HG03103 (cell line): ENCODE data around the gene ANO7.
"Not testable (repeated sequence)": the region's sequence is repeated elsewhere in the genome, so short reads cannot be mapped to it uniquely, and the experiment has no call there.

Experiments used
- ATAC-seq: cut with Tn5 transposase; IDR thresholded peaks from one replicate; pipeline ENCODE4 v1.9.1; 2021; ENCODE audit warnings: low read depth; ENCODE audit not compliant: unreplicated experiment

The ANO7 gene

DNA sequence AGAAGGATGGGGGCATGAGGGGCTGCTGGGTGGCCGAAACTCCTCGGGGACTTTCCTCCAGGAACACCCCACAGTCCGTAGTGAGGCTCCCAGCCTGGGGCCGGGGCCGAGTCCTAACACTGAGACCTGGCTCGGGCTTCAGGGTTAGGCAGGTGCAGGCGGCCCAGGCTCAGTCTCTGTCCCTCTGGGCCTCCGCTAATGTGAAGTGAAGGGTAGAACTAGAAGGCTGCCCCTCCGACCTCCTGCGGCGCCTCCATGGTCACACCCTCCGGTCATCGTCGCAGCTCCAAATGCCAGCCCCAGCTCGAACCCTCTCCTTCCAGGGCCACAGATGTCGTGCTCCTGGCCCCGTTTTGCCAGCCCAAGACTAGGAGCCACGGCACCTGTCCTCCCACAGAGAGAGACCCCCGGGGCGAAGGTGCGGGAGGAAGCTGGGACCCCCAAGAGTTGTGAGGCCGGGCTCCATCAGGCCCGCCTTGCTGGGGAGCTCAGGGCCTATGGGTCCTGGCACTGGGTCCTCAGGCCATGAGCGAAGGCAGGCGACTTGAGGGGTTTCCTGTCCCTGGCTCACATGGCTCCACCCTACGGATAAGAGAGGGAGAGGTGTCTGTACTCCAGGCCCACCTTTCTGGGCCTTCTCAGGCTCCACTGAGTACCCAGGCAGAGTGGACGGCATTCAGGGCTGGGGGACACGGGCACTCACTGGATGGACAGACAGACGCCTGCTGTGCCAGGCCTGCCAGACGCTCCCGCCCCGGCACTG lies 797 bp downstream of the ANO7 start:
- ATAC-seq: no peak

DNA sequence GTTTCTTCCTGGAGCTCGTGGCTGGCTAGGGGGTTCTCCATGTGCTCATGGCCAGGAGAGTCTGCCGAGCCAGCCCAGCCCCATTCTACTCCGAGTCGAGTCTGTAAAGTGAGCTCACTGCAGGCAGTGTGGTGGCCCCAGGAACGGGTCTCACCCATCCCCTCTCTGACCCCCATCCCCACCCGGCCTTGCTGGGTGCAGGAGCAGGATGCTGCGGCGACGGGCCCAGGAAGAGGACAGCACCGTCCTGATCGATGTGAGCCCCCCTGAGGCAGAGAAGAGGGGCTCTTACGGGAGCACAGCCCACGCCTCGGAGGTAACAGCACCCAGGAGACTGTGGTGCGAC lies 1.4 kb downstream of the ANO7 start:
- ATAC-seq: no peak

DNA sequence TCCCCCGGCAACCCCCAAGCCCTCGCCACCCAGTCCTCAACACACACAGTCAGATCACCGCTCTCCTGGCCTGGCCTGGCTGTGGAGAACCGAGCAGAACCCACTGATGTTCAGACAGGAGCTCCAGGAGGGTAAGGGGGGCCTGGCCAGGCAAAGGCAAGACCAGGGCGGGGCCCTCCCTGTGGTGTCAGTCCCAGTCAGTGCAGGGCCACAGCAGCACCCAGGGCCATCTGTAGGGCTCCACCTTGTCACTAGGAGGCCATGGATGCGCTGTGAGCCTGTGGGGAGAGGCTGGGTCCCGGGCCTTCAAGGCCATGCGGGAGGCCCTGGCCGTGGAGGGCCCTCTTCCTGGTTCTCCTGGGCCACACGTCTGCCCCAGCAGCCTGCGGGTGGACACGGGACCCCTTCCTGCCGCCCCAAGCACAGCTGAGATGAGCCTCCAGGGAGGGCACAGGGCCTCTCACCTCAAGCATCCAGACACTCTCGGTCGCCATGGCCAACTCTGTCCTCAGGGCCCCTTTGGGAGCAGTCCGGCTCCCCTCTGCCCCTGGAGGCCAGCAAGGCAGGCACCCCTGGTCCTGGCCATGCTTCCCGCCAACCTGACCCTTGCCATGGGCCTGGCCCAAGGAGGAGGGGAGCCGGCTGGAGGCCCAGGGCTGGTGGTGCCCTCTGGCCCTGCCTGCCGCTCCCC lies 2.0 kb downstream of the ANO7 start:
- ATAC-seq: no peak

DNA sequence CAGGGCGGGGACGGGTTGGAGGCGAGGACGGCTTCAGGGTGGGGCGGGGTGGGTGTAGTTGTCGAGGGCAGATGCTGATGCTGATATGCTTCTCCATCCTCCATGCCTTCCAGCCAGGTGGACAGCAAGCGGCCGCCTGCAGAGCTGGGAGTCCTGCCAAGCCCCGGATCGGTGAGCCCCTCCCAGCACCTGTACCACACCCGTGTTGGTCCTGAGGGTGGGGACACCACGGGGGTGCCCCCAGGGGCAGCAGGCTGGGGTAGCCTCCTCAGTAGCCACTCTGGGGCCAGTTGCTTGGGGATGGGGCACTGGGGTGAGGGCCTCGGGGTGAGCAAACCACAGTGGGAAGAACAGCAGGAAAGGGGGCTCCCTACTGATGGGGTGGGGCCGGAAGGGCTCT lies 2.6 kb downstream of the ANO7 start:
- ATAC-seq: no peak

DNA sequence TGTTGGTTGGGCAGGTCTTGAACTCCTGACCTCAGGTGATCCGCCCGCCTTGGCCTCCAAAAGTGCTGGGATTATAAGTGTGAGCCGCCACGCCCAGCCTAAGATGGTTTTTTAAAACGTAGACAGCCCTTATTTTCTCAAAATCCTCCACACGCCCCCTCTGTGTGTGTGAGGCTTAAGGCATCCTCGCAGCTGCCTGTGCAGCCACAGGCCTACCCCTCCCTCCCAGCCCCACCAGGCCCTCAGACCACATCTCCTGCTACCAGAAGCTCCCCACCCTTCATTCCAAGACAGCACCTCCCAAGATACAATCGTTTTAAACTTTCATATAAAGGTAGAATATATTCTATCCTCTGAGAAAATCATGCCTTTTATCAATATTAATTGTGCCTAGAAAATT lies 4.8 kb downstream of the ANO7 start:
- ATAC-seq: no peak

DNA sequence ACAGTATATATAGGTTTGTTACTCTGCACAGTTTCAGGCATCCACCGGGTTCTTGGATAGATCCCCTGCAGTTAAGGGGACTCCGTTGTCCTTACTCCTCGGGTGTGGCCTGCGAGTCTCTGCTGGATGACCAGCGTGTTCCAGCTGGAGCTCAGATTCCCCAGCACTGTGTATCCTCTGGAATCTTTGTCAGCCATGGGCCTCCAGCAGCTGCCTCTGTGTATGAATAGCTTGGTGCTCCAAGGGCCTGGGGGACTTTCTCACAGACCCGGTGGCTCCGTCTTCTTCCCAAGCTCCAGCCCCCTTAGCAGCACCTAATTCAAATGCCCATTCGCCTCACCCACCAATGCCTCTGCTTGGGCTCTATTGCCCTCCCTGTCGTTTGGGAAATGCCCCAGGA lies 6.3 kb downstream of the ANO7 start:
- ATAC-seq: no peak

DNA sequence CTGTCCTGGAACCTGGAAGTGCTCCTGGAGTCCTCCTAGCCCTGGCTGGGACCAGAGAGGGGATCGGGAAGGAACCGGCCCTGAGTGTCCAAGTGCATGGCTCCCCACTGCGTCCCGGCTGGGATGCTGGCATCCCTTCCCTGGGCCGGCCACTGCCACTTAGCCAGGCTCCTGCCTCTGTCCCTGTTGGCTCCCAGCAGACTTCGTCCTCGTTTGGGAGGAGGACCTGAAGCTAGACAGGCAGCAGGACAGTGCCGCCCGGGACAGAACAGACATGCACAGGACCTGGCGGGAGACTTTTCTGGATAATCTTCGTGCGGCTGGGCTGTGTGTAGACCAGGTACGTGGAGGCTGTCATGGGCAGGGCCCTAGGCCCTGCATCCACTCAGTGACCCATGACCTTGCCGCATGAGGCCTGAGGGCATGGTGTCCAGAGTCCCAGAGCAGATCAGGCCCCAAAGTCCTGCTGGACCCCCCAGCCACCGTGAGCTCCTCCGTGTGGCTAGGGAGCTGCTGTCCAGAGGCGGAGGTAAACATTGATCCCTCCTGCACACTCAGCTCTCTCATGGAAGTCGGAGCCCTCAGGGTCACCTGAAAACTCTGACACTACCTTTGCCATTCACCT lies 7.1 kb downstream of the ANO7 start:
- ATAC-seq: no peak

DNA sequence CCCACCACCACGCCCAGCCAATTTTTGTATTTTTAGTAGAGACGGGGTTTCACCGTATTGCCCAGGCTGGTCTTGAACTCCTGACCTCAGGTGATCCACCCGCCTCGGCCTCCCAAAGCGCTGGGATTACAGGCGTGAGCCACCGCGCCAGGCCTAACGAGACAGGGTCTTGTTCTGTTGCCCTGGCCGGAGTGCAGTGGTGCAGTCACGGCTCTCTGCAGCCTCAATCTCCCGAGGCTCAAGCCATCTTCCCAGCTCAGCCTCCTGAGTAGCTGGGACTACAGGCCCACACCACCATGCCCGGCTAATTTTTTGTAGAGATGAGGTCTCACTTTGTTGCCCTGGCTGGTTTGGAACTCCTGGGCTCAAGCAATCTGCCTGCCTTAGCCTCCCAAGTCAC lies 8.8 kb downstream of the ANO7 start:
- ATAC-seq: not testable (repeated sequence)

DNA sequence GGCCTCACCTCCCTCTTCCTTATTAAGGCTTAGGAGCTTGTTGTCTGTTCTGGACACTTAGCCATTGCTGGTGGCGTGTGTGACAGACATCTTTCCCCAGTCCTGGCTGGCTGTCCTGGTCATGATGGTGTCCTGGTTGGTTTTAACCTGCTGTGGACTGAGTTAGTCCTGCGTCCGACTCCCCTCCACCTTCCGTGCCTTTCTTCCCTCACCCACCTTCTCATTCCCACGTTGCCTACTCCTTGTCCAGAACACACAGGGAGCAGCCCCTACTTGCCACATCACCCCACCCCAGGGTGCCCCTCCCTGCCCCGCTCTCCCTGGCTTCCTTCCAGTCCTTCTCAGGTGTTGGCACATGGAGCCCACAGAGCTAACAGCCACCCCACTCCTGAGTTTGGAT lies 9.5 kb downstream of the ANO7 start:
- no peak for ATAC-seq

DNA sequence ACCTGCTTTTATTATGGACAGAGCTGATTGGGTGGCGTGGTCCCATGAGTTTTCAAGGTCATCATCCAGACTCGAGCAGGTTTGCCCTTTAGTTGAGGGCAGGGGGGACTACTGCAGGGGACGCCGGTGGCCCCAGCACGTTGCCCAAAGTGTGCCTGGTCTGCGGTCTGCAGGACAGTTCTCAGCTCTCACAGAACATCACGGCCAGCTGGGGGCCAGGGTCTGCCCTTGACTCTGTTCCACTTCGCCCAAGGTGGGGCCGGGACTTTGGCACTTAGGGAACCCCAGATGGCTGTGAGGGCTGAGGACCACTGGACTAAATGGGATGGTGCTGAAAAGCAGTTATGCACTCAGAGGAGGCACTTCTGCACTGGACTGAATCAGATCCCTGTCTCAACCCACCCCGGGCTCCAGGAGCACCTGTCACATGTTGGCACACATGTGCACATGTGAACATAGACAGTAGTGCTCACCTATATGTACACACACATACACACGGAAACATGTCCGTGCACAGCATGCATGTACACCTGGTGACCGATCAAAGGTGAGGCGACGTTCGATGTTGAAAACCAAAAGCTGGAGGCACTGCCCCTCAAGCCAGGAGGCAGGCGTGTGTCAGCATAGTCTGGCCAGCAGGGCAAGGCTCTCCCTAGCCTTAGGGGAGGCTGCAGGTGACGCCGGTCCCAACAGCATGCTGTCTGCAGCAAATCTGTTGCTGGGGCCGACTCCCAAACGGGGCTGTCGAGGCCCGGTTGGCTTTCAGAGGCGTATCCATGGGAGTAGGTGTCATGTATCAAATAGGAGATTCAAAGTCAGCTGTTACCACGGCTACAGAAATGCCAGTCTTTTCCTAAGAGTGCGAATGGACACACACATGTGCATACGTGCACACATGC lies 10.2 kb downstream of the ANO7 start:
- ATAC-seq: no peak

DNA sequence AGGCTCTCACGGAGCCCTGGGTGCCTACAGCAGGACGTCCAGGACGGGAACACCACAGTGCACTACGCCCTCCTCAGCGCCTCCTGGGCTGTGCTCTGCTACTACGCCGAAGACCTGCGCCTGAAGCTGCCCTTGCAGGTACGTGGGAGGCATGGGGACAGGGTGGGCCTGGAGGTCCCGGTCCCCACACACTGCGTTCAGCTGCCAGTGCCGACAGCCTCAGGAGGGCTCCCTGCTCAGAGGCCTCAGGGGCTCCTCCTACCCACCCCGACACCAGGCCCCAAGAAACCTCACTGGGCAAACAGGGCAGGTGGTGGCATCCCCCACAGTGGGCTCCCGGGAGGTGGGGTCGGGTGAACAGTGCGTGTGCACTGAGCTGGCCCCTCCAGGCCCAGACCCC lies 10.8 kb downstream of the ANO7 start:
- no peak for ATAC-seq

DNA sequence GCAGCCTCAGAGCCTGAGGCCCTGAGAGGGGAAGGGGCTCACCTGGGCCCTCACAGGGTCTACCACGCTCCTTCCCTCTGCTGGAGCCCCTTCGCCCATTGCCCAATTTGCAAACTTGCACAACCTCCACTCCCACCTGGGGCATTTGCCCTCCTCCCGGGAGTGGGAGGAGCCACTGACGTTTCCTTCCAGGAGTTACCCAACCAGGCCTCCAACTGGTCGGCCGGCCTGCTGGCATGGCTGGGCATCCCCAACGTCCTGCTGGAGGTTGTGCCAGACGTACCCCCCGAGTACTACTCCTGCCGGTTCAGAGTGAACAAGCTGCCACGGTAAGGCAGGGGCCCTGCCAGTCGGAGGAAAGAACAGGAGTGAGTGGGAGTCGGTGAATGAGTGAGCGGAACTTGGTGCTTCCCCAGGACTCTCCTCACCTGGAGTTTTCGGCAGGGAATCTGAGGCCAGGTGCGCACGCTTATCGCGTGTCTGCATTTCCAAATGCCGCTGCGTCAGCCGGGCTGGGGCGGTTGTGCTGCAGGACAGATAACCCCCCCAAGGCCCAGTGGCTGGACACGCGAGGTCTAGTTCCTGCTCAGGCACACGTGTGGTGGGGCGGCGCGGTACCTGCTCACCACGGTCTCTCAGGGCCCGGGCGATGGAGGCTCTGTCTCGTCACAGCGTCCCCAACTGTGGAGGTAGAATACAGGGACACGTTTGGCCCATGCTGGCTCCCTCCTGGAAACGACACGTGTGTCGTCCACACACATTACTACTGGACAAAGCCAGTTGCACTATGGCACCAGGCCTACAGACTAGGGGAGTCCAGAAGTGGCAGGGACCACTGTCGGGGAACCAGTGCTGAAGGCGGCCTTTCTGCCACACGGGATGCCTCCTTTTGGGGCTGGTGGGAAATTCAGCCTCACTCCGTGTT lies 11.7 kb downstream of the ANO7 start:
- no peak for ATAC-seq

DNA sequence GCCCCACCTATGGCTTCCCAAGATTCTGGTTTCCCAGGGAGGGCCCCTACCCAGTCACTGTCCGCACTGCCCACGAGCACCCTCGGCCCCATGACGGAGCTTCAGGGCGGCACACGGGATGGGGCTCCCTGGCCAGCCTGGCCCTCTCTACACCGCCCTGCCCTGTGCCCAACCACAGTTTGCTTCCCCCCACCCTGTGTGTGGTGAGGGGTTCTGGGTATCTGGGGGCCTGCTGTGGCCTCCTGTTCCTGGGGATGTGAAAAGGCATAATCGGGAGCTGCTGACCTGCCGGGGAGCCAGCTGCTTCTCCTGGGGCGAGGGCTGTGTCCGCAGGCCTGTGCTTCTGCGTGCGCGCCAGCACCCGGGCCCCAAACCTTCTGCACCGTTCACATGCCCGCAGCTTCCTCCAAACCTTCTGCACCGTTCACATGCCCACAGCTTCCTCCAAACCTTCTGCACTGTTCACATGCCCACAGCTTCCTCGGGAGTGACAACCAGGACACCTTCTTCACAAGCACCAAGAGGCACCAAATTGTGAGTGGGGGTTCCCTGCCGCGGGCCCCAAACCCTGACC lies 12.4 kb downstream of the ANO7 start:
- ATAC-seq: no peak

DNA sequence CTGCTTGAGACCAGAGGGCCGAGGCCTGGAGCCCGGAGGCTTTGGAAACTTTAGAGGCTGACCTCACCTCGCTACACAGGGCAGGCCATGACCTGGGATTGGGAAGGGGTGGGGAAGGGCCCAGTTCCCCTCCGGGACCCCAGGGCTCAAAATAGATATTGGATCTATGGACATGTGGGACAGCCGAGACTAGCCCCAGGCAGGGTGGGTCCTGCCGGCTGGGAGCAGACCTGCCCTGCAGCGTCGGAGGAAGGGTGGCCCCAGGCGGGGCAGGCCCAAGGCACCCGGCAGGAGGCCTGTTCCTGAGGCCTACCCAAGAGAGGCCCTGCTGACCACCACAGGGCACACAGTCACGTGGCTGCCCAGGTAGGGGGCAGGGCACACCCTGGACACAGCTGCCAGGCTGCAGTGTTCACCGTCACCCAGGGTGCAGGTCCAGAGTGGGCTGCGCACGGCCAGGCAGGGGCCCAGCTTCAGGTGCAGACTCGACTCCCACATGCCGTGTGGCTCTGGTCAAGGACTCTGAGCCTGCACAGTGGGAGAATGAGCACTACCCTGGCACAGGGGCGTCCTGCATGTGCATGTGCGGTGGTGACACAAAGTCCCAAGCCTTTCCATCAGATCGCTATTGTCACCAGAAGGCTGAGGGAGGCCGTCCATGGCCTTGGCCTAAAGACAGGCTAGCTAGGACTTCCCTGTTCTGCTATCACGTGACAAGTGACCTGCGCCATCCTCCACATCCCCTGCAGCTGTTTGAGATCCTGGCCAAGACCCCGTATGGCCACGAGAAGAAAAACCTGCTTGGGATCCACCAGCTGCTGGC lies 13.2 kb downstream of the ANO7 start:
- ATAC-seq: no peak

DNA sequence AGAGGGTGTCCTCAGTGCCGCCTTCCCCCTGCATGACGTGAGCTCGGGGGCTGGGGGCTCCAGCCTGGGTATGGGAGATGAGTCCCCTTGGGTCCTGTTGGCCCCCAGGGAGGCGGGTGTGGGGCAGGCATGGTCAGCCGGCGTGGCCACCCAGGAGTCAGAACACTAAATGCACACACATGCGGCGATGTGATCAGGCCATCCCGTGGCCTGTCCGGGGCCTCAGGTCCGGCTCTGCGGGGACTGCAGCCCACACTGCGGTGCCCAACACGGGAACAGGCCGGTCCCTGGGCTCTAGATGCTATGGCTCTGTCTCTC lies 13.8 kb downstream of the ANO7 start:
- no peak for ATAC-seq

DNA sequence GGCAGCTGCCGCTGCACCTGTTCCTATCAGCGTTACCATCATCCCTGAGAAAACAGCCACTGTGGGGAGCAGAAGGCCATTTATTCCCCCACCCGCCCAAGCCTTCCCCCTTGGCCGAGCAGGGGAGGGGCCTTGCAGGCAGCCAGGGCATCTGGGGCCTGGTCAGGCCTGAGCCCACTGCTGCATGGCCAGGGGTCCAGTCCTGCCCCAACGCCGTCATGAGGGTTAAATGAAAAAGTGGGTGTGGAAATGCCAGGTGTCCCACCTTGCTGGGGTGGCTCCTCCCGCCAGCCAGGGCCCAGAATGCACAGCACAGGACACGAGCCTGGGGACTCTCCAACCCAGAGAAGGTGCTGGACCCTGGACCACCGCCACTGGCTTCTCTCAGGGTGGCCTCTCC lies 14.2 kb downstream of the ANO7 start:
- no peak for ATAC-seq

DNA sequence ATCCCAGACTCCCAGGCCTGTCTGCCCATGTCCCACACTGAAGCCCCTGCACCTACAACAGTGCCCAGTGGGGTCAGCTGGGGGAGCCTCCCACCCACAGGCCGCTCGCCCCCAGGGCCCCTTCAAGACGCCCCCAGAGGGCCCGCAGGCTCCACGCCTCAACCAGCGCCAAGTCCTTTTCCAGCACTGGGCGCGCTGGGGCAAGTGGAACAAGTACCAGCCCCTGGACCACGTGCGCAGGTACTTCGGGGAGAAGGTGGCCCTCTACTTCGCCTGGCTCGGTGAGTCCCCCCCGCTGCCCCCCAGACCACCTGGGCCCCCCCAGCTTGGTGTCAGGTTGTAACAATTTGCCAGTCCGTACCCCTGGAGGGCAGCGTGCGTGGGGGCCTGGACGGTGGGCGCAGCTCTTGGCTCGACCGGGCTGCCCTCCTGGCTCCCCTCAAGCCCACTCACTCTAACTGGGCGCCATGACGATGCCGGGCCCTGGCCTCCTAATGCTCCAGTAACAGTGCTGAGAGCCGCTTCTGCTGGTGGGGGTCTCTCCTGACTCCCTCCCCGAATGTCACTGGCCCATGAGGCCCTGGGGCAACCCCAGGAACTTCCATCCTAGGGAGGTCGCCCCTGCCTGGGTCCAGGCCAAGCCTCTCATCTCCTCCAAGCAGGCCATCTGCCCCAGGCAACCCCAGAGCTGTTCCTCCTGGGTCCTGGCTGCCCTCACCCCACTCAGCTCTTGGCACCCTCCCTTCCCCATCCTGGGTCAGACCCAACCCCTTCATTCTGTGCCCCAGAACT lies 14.9 kb downstream of the ANO7 start:
- no peak for ATAC-seq

DNA sequence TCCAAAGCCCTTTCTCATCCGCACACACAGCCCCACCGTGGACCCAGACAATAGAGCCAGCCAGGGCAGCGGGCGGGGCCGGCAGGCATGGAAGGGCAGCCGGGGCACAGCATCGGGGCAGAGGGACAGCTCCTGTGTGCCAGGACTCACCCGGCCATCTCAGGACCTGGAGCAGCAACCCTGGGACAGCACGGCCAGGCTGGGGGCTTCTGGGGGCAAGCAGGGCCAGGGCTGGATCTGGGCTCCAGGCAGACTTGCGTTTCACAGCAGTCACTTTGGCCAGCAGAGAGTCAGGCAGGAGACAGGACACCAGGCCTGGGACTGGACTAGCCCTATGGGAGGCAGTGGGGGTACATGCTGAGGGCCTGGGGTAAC lies 15.5 kb downstream of the ANO7 start:
- ATAC-seq: no peak
